ENCODE measurements around the gene HOXA3. TPM values are rescaled to one million over a fixed set of nuclear protein-coding genes. Genes with fewer than 3 reads are reported as not detected.

Gene HOXA3
- total and polyA plus RNA-seq, 2 experiments from 2014 or later: 0.83 to 4.1 TPM

GRCh38 chr7:27111042-27111750 is 41.2 kb downstream of the HOXA3 start:
- H3K27ac ChIP-seq: peak overlapping the region; percentile 56
- H3K36me3 ChIP-seq (replicated peaks; ENCODE audit: insufficient read depth, low read depth): no peaks in the 10 kb centered on the region
- H2AFZ ChIP-seq: no peak overlapping the region
- no peaks in the 10 kb centered on the region for H4K20me1 ChIP-seq (ENCODE audit: insufficient read depth, poor library complexity, severe bottlenecking)
- H3K79me2 ChIP-seq: peaks cover 19% of the 10 kb centered on the region
- H3K4me1 ChIP-seq (ENCODE audit: insufficient read depth): peaks cover 25% of the 10 kb centered on the region
- peak overlapping the region; percentile 91 for H3K4me2 ChIP-seq
- DNase-seq (ENCODE audit: low spot score): no peak
- peaks cover 81% of the 10 kb centered on the region for H3K27me3 ChIP-seq
- H3K9me3 ChIP-seq (ENCODE audit: low read depth): no peaks in the 10 kb centered on the region
- H3K9me2 ChIP-seq (replicated peaks; ENCODE audit: insufficient read depth): no peaks in the 10 kb centered on the region
- TF ChIP-seq EZH2phosphoT487 (IDR thresholded peaks at IDR 0.05; ENCODE audit: low read depth, severe bottlenecking, unreplicated experiment) (peak; percentile 14), CTCF (IDR thresholded peaks at IDR 0.05; ENCODE audit: poor library complexity) (no peak), EZH2 (IDR thresholded peaks at IDR 0.05; ENCODE audit: borderline replicate concordance) (no peak)
- no peak overlapping the region for H3K4me3 ChIP-seq
- WGBS (ENCODE audit: low lambda C conversion rate, missing lambda C conversion rate): 42% methylated on average over 6 of the region's 6 CpGs

- peak; percentile 67 for DNase-seq (ENCODE audit: low spot score)
- H3K4me3 ChIP-seq: no peak overlapping the region
- no peaks in the 10 kb centered on the region for H4K20me1 ChIP-seq (ENCODE audit: insufficient read depth, poor library complexity, severe bottlenecking)
- peaks cover 19% of the 10 kb centered on the region for H3K79me2 ChIP-seq
- H3K9me2 ChIP-seq (replicated peaks; ENCODE audit: insufficient read depth): no peaks in the 10 kb centered on the region
- H3K27ac ChIP-seq: peak overlapping the region; percentile 56
- H3K9me3 ChIP-seq (ENCODE audit: low read depth): no peaks in the 10 kb centered on the region
- no peaks in the 10 kb centered on the region for H3K36me3 ChIP-seq (replicated peaks; ENCODE audit: insufficient read depth, low read depth)
- peak overlapping the region; percentile 91 for H3K4me2 ChIP-seq
- H3K4me1 ChIP-seq (ENCODE audit: insufficient read depth): peaks cover 26% of the 10 kb centered on the region
- H2AFZ ChIP-seq: peak overlapping the region; percentile 11
- H3K27me3 ChIP-seq: peaks cover 81% of the 10 kb centered on the region
- 13% methylated on average over 52 of the region's 66 CpGs for WGBS (ENCODE audit: low lambda C conversion rate, missing lambda C conversion rate)
- no peak for TF ChIP-seq CTCF (IDR thresholded peaks at IDR 0.05; ENCODE audit: poor library complexity)
- peak; percentile 47 for TF ChIP-seq EZH2phosphoT487 (IDR thresholded peaks at IDR 0.05; ENCODE audit: low read depth, severe bottlenecking, unreplicated experiment)
- TF ChIP-seq EZH2 (IDR thresholded peaks at IDR 0.05; ENCODE audit: borderline replicate concordance): no peak
Measured at GRCh38 chr7:27110186-27111031, 42.0 kb downstream of the HOXA3 start.

GRCh38 chr7:27109466-27110185 is 42.8 kb downstream of the HOXA3 start:
- 81% methylated on average over 4 of the region's 4 CpGs for WGBS (ENCODE audit: low lambda C conversion rate, missing lambda C conversion rate)
- H3K4me2 ChIP-seq: peak overlapping the region; percentile 91

More at GRCh38 chr7:27109466-27110185, 42.8 kb downstream of the HOXA3 start:
- peaks cover 82% of the 10 kb centered on the region for H3K27me3 ChIP-seq
- no peaks in the 10 kb centered on the region for H4K20me1 ChIP-seq (ENCODE audit: insufficient read depth, poor library complexity, severe bottlenecking)
- no peaks in the 10 kb centered on the region for H3K9me3 ChIP-seq (ENCODE audit: low read depth)
- H3K27ac ChIP-seq: no peak overlapping the region
- H3K4me1 ChIP-seq (ENCODE audit: insufficient read depth): peaks cover 26% of the 10 kb centered on the region
- DNase-seq (ENCODE audit: low spot score): no peak
- TF ChIP-seq EZH2 (IDR thresholded peaks at IDR 0.05; ENCODE audit: borderline replicate concordance) (no peak), EZH2phosphoT487 (IDR thresholded peaks at IDR 0.05; ENCODE audit: low read depth, severe bottlenecking, unreplicated experiment) (no peak), CTCF (IDR thresholded peaks at IDR 0.05; ENCODE audit: poor library complexity) (no peak)
- H3K36me3 ChIP-seq (replicated peaks; ENCODE audit: insufficient read depth, low read depth): no peaks in the 10 kb centered on the region
- H2AFZ ChIP-seq: no peak overlapping the region
- H3K4me3 ChIP-seq: no peak overlapping the region
- H3K79me2 ChIP-seq: peaks cover 19% of the 10 kb centered on the region
- no peaks in the 10 kb centered on the region for H3K9me2 ChIP-seq (replicated peaks; ENCODE audit: insufficient read depth)

Measured in hepatocyte (in vitro differentiated cells).